Mesenteric fat pad (tissue), 1 donor: ENCODE measurements around the gene PXMP2. TPM values are rescaled to one million over a fixed set of nuclear protein-coding genes. Genes with fewer than 3 reads are reported as not detected.

Experiments
- DNase-seq: peaks from one replicate; pipeline ENCODE4 v3.0.0-alpha.2; 2020; ENCODE audit warnings: low spot score
- long read RNA-seq: library from polyadenylated mRNA; unstranded; transcript quantifications from one replicate; pipeline ENCODE4 v2.0.0, GENCODE V29; 2020
- total RNA-seq: library from RNA; stranded (reverse); fragmentation: NEBNext Ultra II Directional; extraction: Animal tissue kit (Norgen Biotek cat#: 25700); gene quantifications from one replicate; pipeline ENCODE4 v1.2.1, GENCODE V29; 2021
- donor health status: DM: yes; HTN: yes; CAD: no.

PXMP2 gene
- total RNA-seq, result 11.7 TPM
- long read RNA-seq, partial matches to known transcripts, result 0 of 5 reads
- long read RNA-seq, other reads (novel, unspliced or antisense), result 1 of 5 reads

- peak; percentile 98 for DNase-seq
Measured at GRCh38 chr12:132687211-132688164, at the start of gene PXMP2, which contains the start of gene POLE. Gene PXMP2, plus strand, starts transcription at chr12:132687587. Its CDS starts 84 bp downstream, at chr12:132687671. Gene POLE, minus strand, starts transcription at chr12:132687342. Its CDS starts 27 bp downstream, at chr12:132687315.

- DNase-seq, result no peak
Measured at GRCh38 chr12:132637811-132638210, 49.6 kb upstream of the PXMP2 start.

GRCh38 chr12:132638541-132639408 is 48.6 kb upstream of the PXMP2 start:
- DNase-seq, result no peak

- DNase-seq, result no peak
Measured at GRCh38 chr12:132639956-132640520, 47.3 kb upstream of the PXMP2 start.

GRCh38 chr12:132640936-132641335 is 46.5 kb upstream of the PXMP2 start:
- DNase-seq, result no peak

- DNase-seq, result no peak
Measured at GRCh38 chr12:132641811-132642650, 45.4 kb upstream of the PXMP2 start.

GRCh38 chr12:132642846-132643835 is 44.2 kb upstream of the PXMP2 start:
- DNase-seq, result no peak

GRCh38 chr12:132646850-132647249 is 40.5 kb upstream of the PXMP2 start:
- DNase-seq, result no peak

- no peak for DNase-seq
Measured at GRCh38 chr12:132647858-132648257, 39.5 kb upstream of the PXMP2 start.

GRCh38 chr12:132648616-132649225 is 38.7 kb upstream of the PXMP2 start:
- no peak for DNase-seq

GRCh38 chr12:132649226-132649945 is 38.0 kb upstream of the PXMP2 start:
- DNase-seq, result no peak

- DNase-seq, result no peak
Measured at GRCh38 chr12:132651444-132652100, 35.8 kb upstream of the PXMP2 start.

- DNase-seq, result no peak
Measured at GRCh38 chr12:132653567-132654290, 33.7 kb upstream of the PXMP2 start.

- DNase-seq, result no peak
Measured at GRCh38 chr12:132657004-132657727, 30.2 kb upstream of the PXMP2 start.

- no peak for DNase-seq
Measured at GRCh38 chr12:132658149-132658894, 29.1 kb upstream of the PXMP2 start.
